ENCODE measurements around the gene CDYL2.

- TF ChIP-seq, protein P1, sequence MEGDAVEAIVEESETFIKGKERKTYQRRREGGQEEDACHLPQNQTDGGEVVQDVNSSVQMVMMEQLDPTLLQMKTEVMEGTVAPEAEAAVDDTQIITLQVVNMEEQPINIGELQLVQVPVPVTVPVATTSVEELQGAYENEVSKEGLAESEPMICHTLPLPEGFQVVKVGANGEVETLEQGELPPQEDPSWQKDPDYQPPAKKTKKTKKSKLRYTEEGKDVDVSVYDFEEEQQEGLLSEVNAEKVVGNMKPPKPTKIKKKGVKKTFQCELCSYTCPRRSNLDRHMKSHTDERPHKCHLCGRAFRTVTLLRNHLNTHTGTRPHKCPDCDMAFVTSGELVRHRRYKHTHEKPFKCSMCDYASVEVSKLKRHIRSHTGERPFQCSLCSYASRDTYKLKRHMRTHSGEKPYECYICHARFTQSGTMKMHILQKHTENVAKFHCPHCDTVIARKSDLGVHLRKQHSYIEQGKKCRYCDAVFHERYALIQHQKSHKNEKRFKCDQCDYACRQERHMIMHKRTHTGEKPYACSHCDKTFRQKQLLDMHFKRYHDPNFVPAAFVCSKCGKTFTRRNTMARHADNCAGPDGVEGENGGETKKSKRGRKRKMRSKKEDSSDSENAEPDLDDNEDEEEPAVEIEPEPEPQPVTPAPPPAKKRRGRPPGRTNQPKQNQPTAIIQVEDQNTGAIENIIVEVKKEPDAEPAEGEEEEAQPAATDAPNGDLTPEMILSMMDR (IDR thresholded peaks at IDR 0.05; ENCODE audit: poor library complexity, severe bottlenecking), result no peak
- TF ChIP-seq POLR2AphosphoS5 (IDR thresholded peaks at IDR 0.05), result no peak
- TF ChIP-seq TAF1 (IDR thresholded peaks at IDR 0.05; ENCODE audit: low read depth), result no peak
- TF ChIP-seq EZH2 (IDR thresholded peaks at IDR 0.05; ENCODE audit: borderline replicate concordance, insufficient read depth, low read length, poor library complexity, severe bottlenecking), result no peak
- no peak for TF ChIP-seq SMC3 (conservative IDR thresholded peaks at IDR 0.05; ENCODE audit: poor library complexity)
- TF ChIP-seq REST (IDR thresholded peaks at IDR 0.05; ENCODE audit: borderline replicate concordance), result no peak
- no peak for TF ChIP-seq RAD21 (conservative IDR thresholded peaks at IDR 0.05)
These were observed 181.0 kb downstream of the CDYL2 start for GRCh38 chr16:80623376-80623775.
